HG03469 (cell line): ENCODE measurements around the gene DSTYK.
"Not testable (repeated sequence)": the region's sequence is repeated elsewhere in the genome, so short reads cannot be mapped to it uniquely, and the experiment has no call there.

Source experiments
- ATAC-seq: cut with Tn5 transposase; IDR thresholded peaks from one replicate; pipeline ENCODE4 v1.9.1; 2021; ENCODE audit warnings: mild to moderate bottlenecking, moderate library complexity, moderate number of reproducible peaks; ENCODE audit not compliant: unreplicated experiment

Gene DSTYK

DNA sequence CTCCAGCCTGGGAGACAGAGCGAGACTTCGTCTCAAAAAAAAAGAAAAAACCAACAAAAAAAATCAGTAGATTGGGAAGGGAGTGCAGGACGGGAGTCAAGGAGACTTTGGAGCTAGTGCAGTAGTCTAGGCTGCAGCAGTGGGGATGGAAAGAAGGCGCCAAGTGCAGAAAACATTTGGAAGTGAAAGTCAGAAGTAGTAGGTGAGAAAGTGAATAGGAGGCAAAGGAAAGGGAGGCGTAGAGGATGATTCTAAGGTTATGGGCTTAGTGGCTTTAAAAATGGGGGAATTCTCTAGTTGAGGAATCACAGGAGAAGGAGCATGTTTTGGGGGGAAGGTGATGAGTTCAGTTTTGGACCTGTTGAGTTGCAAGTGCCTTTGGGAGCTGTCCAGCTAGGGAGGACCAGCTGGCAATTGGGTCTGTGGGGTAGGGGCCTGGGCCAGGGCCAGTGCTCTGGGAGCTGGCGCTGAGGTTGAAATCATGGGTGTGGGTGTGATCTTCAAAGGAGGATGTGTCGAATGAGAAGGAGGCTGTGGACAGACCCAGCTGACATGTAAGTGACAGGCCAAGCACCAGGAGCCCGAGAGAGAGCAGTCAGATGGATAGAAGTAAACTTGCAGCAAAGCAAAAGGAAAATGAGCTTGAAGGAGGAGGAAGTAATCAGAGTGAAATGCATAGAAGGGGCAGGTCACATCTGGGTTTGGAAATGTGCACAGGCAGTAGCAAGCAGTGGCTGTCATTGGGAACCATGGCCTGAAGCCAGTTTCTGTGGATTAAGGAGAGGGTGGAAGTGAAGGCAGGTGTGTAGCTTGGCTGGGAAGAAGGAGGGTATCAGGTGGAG is 32.1 kb upstream of the DSTYK start:
- ATAC-seq, result no peak

- no peak for ATAC-seq
Measured at GRCh38 chr1:205241366-205242030, 30.0 kb upstream of the DSTYK start.

- no peak for ATAC-seq
Measured at GRCh38 chr1:205240569-205240968, 29.1 kb upstream of the DSTYK start.

DNA sequence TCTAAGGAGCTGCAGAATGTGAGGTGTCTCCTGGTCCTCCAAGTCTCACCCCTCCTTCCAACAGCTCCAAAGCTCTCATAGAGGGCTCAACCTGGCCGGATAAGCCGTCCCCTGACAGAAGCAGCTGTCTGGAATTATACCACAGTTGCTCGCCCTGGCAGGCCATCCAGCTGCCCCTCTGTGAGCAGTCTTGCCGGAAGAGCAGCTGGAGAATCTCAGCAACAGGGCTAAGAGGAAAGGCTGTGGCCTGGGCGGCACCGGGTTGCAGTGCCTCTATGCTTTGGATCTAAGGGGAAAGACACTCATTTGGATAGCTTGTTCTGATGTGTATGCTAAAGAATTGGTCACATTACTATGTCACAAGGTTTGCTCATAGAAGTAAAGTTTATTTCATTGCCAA is 28.6 kb upstream of the DSTYK start:
- no peak for ATAC-seq

DNA sequence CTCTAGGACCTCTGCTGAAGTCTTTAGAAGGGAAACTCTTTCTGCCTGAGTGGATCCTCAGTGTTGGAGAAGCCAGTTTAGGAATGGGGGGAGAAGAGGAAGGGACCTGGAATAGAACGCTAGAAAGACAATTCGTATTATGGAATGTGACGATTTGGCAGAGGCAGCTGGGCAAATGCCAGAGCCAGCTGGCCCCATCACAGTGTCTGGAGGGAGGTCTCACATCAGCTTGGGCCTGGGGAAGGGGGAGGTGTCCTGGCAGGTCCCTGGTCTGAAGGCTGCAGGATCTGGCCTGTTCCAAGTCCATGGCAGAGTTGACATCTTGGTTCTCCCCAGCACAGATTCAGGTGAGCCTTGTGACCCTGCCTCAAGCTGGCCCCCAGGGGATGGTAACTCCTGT is 27.6 kb upstream of the DSTYK start:
- ATAC-seq, result no peak

GRCh38 chr1:205237526-205238484 is 26.3 kb upstream of the DSTYK start:
- no peak for ATAC-seq

DNA sequence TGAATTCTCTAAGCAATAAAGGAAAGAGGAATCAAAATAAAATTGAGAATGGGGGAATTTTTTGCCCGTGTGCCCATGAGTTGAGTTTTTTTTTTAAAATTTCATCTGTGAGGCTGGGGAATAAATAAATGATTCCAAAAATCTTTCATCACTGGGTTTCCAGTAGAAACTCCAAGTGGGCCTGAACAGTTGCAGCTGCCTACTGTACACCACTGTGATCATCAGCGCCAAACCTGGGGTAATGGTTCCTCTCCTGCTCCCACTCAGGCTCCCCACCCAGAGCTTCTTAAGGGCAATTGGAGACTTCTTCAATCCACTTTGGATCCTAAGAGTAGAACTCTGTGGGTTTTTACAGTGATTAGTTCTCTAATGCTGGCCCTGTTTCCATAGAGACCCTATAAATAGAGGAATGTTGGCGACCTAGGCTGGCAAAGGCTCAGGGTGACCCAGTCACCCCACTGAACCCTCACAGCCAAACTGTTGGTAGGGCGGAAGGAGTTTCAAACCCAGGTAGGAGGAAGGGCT is 25.5 kb upstream of the DSTYK start:
- no peak for ATAC-seq

DNA sequence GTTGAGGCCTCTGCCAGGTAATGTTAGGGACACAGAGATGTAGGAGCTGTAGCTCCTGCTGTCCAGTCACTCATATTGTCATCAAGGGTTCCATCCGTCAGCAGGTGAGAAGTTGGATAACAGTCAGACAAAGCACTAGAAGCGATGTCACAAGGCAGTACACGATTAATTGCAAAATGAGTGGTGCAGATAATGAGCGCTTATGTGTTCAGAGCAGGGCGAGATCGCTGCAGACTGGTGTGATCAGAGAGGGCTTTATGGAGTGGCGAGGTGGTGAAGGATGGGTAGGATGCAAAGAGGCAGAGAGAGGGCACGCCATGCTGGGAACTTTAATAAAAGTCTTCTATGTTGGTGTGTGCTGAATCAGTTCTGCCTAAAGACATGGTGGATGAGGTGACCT is 25.0 kb upstream of the DSTYK start:
- ATAC-seq, result no peak

GRCh38 chr1:205235951-205236350 is 24.4 kb upstream of the DSTYK start:
- no peak for ATAC-seq

- ATAC-seq, result not testable (repeated sequence)
Measured at GRCh38 chr1:205233986-205234385, 22.5 kb upstream of the DSTYK start.

GRCh38 chr1:205232945-205233397 is 21.5 kb upstream of the DSTYK start:
- ATAC-seq, result no peak

- no peak for ATAC-seq
Measured at GRCh38 chr1:205232127-205232820, 20.8 kb upstream of the DSTYK start.

DNA sequence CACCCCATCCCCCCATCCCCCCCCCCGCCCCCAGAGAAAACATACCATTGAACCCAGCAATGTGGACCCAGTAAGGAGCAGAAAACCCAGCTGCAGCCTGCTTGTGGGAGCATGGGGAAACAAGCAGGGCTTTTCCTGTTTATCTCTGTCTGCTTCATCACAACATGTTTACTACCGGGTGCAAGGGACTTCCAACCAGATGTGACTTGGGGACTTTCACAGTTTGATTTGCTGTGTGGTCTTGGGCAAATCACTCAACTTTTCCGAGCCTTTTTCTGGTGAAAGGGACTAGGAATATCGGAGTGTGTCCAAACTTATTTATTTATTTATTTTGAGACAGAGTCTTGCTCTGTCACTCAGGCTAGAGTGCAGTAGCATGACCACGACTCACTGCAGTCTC is 19.5 kb upstream of the DSTYK start:
- ATAC-seq, result no peak

- no peak for ATAC-seq
Measured at GRCh38 chr1:205229916-205230700, 18.6 kb upstream of the DSTYK start.

DNA sequence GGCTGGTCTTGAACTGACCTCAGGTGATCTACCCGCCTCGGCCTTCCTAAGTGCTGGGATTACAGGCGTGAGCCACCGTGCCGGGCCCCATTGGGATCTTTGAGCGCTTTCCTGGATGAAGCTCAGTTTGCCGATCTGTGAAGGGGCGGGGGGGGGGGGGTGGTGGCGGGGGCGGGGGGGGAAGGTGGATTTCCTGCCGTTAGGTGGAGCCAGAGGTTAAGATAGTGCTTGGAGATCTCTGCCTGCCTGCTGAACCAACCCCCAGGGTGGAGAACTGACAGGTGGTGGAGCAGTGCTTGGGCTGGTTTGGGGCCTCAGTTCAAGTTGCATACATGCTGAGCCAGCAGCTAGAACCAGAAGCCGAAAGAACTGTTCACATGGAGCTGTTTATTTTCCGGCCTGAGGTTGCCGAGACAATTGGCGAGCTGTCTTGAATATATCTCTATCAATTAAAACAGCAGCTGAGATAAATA is 17.9 kb upstream of the DSTYK start:
- ATAC-seq, result no peak

- no peak for ATAC-seq
Measured at GRCh38 chr1:205228093-205228521, 16.6 kb upstream of the DSTYK start.

- peak; percentile 47 for ATAC-seq
Measured at GRCh38 chr1:205227584-205228013, 16.1 kb upstream of the DSTYK start, which contains the start of gene TMCC2. Gene TMCC2 (plus strand): TSS chr1:205227946. CDS start chr1:205228565, 619 bp downstream.

DNA sequence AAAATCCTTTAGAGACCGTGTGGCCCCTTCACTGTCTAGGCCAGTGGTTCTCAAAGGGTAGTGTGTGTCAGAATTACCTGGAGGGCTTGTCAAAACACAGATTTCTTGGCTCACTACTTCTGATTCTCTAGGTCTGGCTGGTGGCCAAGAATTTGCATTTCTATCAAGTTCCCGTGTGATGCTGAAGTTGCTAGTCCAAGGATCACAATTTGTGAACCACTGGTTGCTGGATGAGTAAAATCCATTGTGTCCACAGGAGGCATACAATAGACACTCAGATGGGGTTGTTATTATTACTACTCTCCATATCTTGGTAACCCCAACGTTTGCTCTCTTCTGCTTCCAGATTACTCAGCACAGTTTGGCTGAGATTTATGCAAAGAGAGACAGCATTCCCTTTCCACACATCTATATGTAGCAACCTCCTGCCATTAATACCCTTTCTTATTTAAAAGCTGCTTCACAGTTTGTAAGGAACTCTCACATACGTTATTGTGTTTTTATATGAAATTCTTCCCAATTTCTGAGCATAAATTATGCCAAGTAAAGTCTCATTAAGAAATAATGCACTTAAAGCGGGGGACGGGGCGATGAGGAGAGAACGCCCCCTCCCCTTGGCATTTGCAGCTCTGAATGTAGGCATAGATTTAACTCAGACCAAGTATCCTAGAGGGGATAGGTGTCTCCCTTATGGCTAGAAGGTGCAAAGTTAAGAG is 15.5 kb upstream of the DSTYK start:
- ATAC-seq, result no peak
